Esophagus muscularis mucosa (tissue), 4 donors: ENCODE data around the gene SEPSECS. TPM values are rescaled to one million over a fixed set of nuclear protein-coding genes. Genes with fewer than 3 reads are reported as not detected.

Source experiments
- DNase-seq: peaks from one replicate; pipeline ENCODE4 v3.0.0-alpha.2; 2017; ENCODE audit errors: extremely low spot score
- H3K27ac ChIP-seq, 4 donors: fragments of 200-600 bp; sonication (generic); replicated peaks in 1 of 4; 1 replicate in 3 of 4; 2 replicates in 1 of 4; pipeline ENCODE4 v1.5.1; 2016 to 2019; ENCODE audit warnings: mild to moderate bottlenecking in 1 of 4
- H3K27me3 ChIP-seq, 4 donors: fragments of 200-600 bp; sonication (generic); one replicate each; pipeline versions ENCODE4 v1.5.1 to v1.6.0; 2016 to 2019
- H3K36me3 ChIP-seq, 4 donors: fragments of 200-600 bp; sonication (generic); one replicate each; pipeline ENCODE4 v1.5.1; 2016 to 2019
- H3K4me1 ChIP-seq, 4 donors: fragments of 200-600 bp; sonication (generic); one replicate each; pipeline ENCODE4 v1.5.1; 2016 to 2019
- H3K4me3 ChIP-seq, 4 donors: fragments of 200-600 bp; sonication (generic); 1 replicate in 2 of 4; 2 replicates in 2 of 4; pipeline ENCODE4 v1.5.1; 2016 to 2019; ENCODE audit warnings: mild to moderate bottlenecking in 4 of 4, moderate library complexity in 1 of 4
- H3K9me3 ChIP-seq, 4 donors: fragments of 200-600 bp; sonication (generic); 1 replicate in 3 of 4; 2 replicates in 1 of 4; pipeline ENCODE4 v1.5.1; 2016 to 2019
- CTCF ChIP-seq, 3 experiments: fragments of 200-600 bp in 2 of 3; fragments of 450-650 bp in 1 of 3; sonication (generic) in 2 of 3; IDR thresholded peaks; one replicate each; pipeline ENCODE4 v1.5.1; 2017 to 2019; ENCODE audit warnings: antibody characterized with exemption in 3 of 3, mild to moderate bottlenecking in 2 of 3, moderate library complexity in 1 of 3
- EP300 ChIP-seq: sonication (generic); formaldehyde crosslinking; IDR thresholded peaks from one replicate; pipeline ENCODE4 v1.6.1; 2017; ENCODE audit warnings: antibody characterized with exemption
- POLR2A ChIP-seq: fragments of 450-650 bp; IDR thresholded peaks from one replicate; pipeline ENCODE4 v1.6.1; 2017; ENCODE audit warnings: antibody characterized with exemption, moderate library complexity, mild to moderate bottlenecking, low read depth
- POLR2AphosphoS5 ChIP-seq, 2 donors: sonication (generic); formaldehyde crosslinking; IDR thresholded peaks; one replicate each; pipeline ENCODE4 v1.6.1; 2017; ENCODE audit warnings: antibody characterized with exemption in 2 of 2
- WGBS: methylation state at CpG from one replicate; pipeline ENCODE4 v1.1.5; 2018; 5-methylcytosine and 5-hydroxymethylcytosine counted together
- intact Hi-C: fragments of 100-400 bp; cut with DNase I; formaldehyde crosslinking; loops from one replicate; pipeline ENCODE4 v1.15.1; 2023
- total RNA-seq, 4 donors: library from RNA; depleted of rRNA; stranded (reverse); fragments of >200 nt; gene quantifications; one replicate each; pipeline versions ENCODE4 v1.1.0 to v1.2.1, GENCODE V29; 2016

SEPSECS gene
- total RNA-seq, 4 donors from 2014 or later: 3.8 to 6.2 (median 4.0) TPM

- Histone ChIP-seq H3K27ac (no peak overlapping the region), H3K4me3 (no peak overlapping the region), H3K4me1 (peaks cover 14 to 23% (median 19%) of the 10 kb centered on the region in 4 donors), H3K36me3 (peaks cover 0 to 11% (median 3%) of the 10 kb centered on the region in 4 donors), H3K9me3 (no peaks in the 10 kb centered on the region), H3K27me3 (no peaks in the 10 kb centered on the region)
- DNase-seq: no peak
- intact Hi-C loops: loop anchor here (10.0 kb wide), 1 partner anchor 362 kb away; the partner anchor contains the start of gene SOD3
- TF ChIP-seq POLR2A (no peak), POLR2AphosphoS5 (IDR thresholded peaks at IDR 0.05) (no peak), EP300 (no peak), CTCF (IDR thresholded peaks at IDR 0.05) (no peak)
- 86% methylated on average over 1 of the region's 1 CpG for WGBS
Observed at GRCh38 chr4:25157081-25157480, 3.2 kb downstream of the SEPSECS start.

- intact Hi-C loops: loop anchor here (10.0 kb wide), 1 partner anchor 361 kb away; the partner anchor contains the start of gene SOD3
- Histone ChIP-seq H3K27me3 (no peaks in the 10 kb centered on the region), H3K9me3 (no peaks in the 10 kb centered on the region), H3K27ac (no peak overlapping the region), H3K4me3 (no peak overlapping the region), H3K36me3 (peaks cover 0 to 14% (median 5%) of the 10 kb centered on the region in 4 donors), H3K4me1 (peaks cover 6 to 12% (median 8%) of the 10 kb centered on the region in 4 donors)
- WGBS: 94% methylated on average over 5 of the region's 5 CpGs
- DNase-seq: no peak
- no peak for TF ChIP-seq POLR2AphosphoS5 (IDR thresholded peaks at IDR 0.05)
- TF ChIP-seq POLR2A: no peak
- no peak for TF ChIP-seq CTCF (IDR thresholded peaks at IDR 0.05)
- no peak for TF ChIP-seq EP300
Observed at GRCh38 chr4:25155947-25156346, 4.3 kb downstream of the SEPSECS start.

- Histone ChIP-seq H3K4me1 (peaks cover 5 to 10% (median 6%) of the 10 kb centered on the region in 4 donors), H3K36me3 (peaks cover 0 to 14% (median 5%) of the 10 kb centered on the region in 4 donors), H3K4me3 (no peak overlapping the region), H3K27ac (peak overlapping the region in 1 of 4 donors; percentile 27), H3K27me3 (no peaks in the 10 kb centered on the region), H3K9me3 (no peaks in the 10 kb centered on the region)
- TF ChIP-seq CTCF (IDR thresholded peaks at IDR 0.05): no peak
- TF ChIP-seq EP300: no peak
- TF ChIP-seq POLR2A: no peak
- no peak for TF ChIP-seq POLR2AphosphoS5 (IDR thresholded peaks at IDR 0.05)
- no peak for DNase-seq
- intact Hi-C loops: loop anchor here (10.0 kb wide), 1 partner anchor 360 kb away; the partner anchor contains the start of gene SOD3
- 95% methylated on average over 4 of the region's 4 CpGs for WGBS
Observed at GRCh38 chr4:25154594-25155265, 5.5 kb downstream of the SEPSECS start.

- no peak for DNase-seq
- TF ChIP-seq POLR2AphosphoS5 (IDR thresholded peaks at IDR 0.05): no peak
- TF ChIP-seq POLR2A: no peak
- no peak for TF ChIP-seq EP300
- TF ChIP-seq CTCF (IDR thresholded peaks at IDR 0.05): no peak
- Histone ChIP-seq H3K4me1 (no peaks in the 10 kb centered on the region), H3K9me3 (no peaks in the 10 kb centered on the region), H3K36me3 (peaks cover 0 to 19% (median 7%) of the 10 kb centered on the region in 4 donors), H3K4me3 (no peak overlapping the region), H3K27me3 (no peaks in the 10 kb centered on the region), H3K27ac (no peak overlapping the region)
- 82% methylated on average over 1 of the region's 1 CpG for WGBS
- intact Hi-C loops: loop anchor here (10.0 kb wide), 1 partner anchor 661 kb away; no protein-coding TSS in a partner anchor
Observed at GRCh38 chr4:25146076-25146475, 14.2 kb downstream of the SEPSECS start.
